Panc1 (cell line): ENCODE measurements around the gene PLCD1. TPM values are rescaled to one million over a fixed set of nuclear protein-coding genes. Genes with fewer than 3 reads are reported as not detected.

ENCODE experiments used
- ATAC-seq: fragments of 200-7000 bp; cut with Tn5 transposase; 2 replicates; pipeline ENCODE4 v1.9.1; 2020; ENCODE audit warnings: mild to moderate bottlenecking, moderate library complexity
- BruUV-seq: library from RNA; stranded (reverse); fragments of 400-500 nt; replicated peaks from 2 replicates; lab custom pipeline; 2021; lab: Mats Ljungman, UMichigan
- CTCF ChIA-PET: fragments of 300-600 bp; sonication (Branson Sonifier 250); formaldehyde crosslinking; loops from one replicate; lab custom pipeline; 2022; ENCODE audit warnings: antibody characterized with exemption; lab: Charles Lee
- POLR2A ChIA-PET: fragments of 300-600 bp; sonication (Branson Sonifier 250); formaldehyde crosslinking; loops from one replicate; lab custom pipeline; 2022; ENCODE audit warnings: antibody characterized with exemption; lab: Charles Lee
- DNase-seq: peaks from one replicate; pipeline ENCODE4 v3.0.0-alpha.2; 2010; ENCODE audit warnings: low read depth, low spot score
- H3K27ac ChIP-seq: 2 replicates; pipeline ENCODE4 v1.5.1; 2011; ENCODE audit warnings: mild to moderate bottlenecking, low read length, inconsistent platforms
- H3K27me3 ChIP-seq: fragments of 200-500 bp; sonication (Bioruptor generic); 2 replicates; pipeline ENCODE4 v1.6.0; 2014; ENCODE audit warnings: low read length, inconsistent platforms; ENCODE audit not compliant: control insufficient read depth, insufficient read depth
- H3K36me3 ChIP-seq: fragments of 200-500 bp; sonication (Bioruptor generic); 2 replicates; pipeline ENCODE4 v1.5.1; 2014; ENCODE audit warnings: inconsistent platforms, mild to moderate bottlenecking, low read length, moderate library complexity; ENCODE audit not compliant: control insufficient read depth, insufficient read depth
- H3K4me1 ChIP-seq: 2 replicates; pipeline ENCODE4 v1.5.1; 2011; ENCODE audit warnings: inconsistent platforms, mild to moderate bottlenecking, low read length, moderate library complexity; ENCODE audit not compliant: control insufficient read depth, insufficient read depth
- H3K4me3 ChIP-seq, 2 experiments: 2 replicates each; pipeline ENCODE4 v1.5.1; 2011 to 2012; ENCODE audit warnings: low read depth in 2 of 2, low read length in 2 of 2, mild to moderate bottlenecking in 2 of 2, inconsistent platforms in 1 of 2, moderate library complexity in 1 of 2
- H3K9me3 ChIP-seq: fragments of 200-500 bp; sonication (Bioruptor generic); 2 replicates; pipeline ENCODE4 v1.5.1; 2014; ENCODE audit warnings: low read depth, mild to moderate bottlenecking, inconsistent platforms, low read length, moderate library complexity; ENCODE audit not compliant: control insufficient read depth, insufficient read depth
- POLR2AphosphoS5 ChIP-seq: IDR thresholded peaks from 2 replicates; pipeline ENCODE4 v1.6.1; 2012; ENCODE audit warnings: mild to moderate bottlenecking, low read depth, low read length, moderate library complexity
- SIN3A ChIP-seq: IDR thresholded peaks from 2 replicates; pipeline ENCODE4 v1.6.1; 2012; ENCODE audit warnings: low read depth, mild to moderate bottlenecking, low read length, moderate library complexity, borderline replicate concordance; ENCODE audit not compliant: insufficient read depth
- TCF7L2 ChIP-seq: IDR thresholded peaks from 2 replicates; pipeline ENCODE4 v1.6.1; 2011; ENCODE audit warnings: mild to moderate bottlenecking, low read depth, low read length, inconsistent platforms
- in situ Hi-C: cut with HindIII; loops from 2 replicates; pipeline ENCODE4 v1.10.0; 2016; ENCODE audit warnings: low sequenced_read_pairs, low pct_unique_long_range_greater_than_20kb
- intact Hi-C: fragments of 100-400 bp; cut with micrococcal nuclease; formaldehyde crosslinking; loops from one replicate; pipeline ENCODE4 v1.10.0; 2022; ENCODE audit not compliant: unreplicated experiment
- total RNA-seq: library from RNA; stranded (reverse); gene quantifications from one replicate; pipeline ENCODE4 v1.2.1, GENCODE V29; 2021; ENCODE audit not compliant: unreplicated experiment
- TF ChIP-seq, protein P1 (sequence below): fragments of 450-650 bp; IDR thresholded peaks from 2 replicates; pipeline ENCODE4 v1.5.1; 2017; ENCODE audit warnings: mild to moderate bottlenecking
- TF ChIP-seq, protein P2 (sequence below), 2 experiments: IDR thresholded peaks; 2 replicates each; pipeline ENCODE4 v1.6.1; 2011 to 2012; ENCODE audit warnings: low read depth in 2 of 2, control low read depth in 1 of 2, low read length in 1 of 2, mild to moderate bottlenecking in 1 of 2, moderate library complexity in 1 of 2; ENCODE audit not compliant: insufficient read depth in 1 of 2

PLCD1 gene
- total RNA-seq, 1 experiment from 2014 or later = 1.8 TPM

DNA sequence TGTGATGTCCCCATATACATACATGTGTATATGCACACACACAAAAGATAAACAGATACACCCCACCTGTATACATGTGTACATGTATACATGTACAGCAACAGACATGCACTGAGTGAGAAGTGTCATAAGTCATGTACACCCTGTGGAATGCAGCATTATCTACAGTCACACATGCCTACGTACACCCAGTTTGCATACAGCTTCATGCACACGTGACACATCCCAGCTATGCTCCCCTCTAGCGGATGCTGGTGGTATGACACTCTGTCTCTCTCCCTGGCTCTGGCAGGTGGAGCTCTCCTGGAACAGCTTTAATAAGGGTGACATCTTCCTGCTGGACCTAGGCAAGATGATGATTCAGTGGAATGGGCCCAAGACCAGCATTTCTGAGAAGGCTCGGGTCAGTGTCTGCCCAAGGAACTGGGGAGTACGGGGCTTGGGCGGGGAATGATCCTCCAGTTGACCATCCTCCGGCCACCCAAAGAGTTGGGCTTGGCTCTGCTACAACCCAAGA is 32.6 kb downstream of the PLCD1 start:
- DNase-seq (peak; percentile 76), ATAC-seq (peak; percentile 60; the same call in 1 of the 2 replicates)
- no peak overlapping the region for H3K4me3 ChIP-seq
- H3K4me1 ChIP-seq = 0 out of 2 replicates have a peak, but pooled peaks cover 7% of the 10 kb centered on the region
- ChIA-PET POLR2A (no interaction called here), CTCF (interaction anchor here (0.5 to 1.1 kb wide), 5 partner anchors 11 to 333 kb away, joined by 3 to 6 read pairs (median 4); no protein-coding TSS in a partner anchor)
- no peaks in the 10 kb centered on the region for H3K9me3 ChIP-seq
- H3K27me3 ChIP-seq = no peaks in the 10 kb centered on the region
- no peak overlapping the region for H3K27ac ChIP-seq
- intact Hi-C loops = no loop called here
- in situ Hi-C loops = no loop called here
- TF ChIP-seq, protein P1, sequence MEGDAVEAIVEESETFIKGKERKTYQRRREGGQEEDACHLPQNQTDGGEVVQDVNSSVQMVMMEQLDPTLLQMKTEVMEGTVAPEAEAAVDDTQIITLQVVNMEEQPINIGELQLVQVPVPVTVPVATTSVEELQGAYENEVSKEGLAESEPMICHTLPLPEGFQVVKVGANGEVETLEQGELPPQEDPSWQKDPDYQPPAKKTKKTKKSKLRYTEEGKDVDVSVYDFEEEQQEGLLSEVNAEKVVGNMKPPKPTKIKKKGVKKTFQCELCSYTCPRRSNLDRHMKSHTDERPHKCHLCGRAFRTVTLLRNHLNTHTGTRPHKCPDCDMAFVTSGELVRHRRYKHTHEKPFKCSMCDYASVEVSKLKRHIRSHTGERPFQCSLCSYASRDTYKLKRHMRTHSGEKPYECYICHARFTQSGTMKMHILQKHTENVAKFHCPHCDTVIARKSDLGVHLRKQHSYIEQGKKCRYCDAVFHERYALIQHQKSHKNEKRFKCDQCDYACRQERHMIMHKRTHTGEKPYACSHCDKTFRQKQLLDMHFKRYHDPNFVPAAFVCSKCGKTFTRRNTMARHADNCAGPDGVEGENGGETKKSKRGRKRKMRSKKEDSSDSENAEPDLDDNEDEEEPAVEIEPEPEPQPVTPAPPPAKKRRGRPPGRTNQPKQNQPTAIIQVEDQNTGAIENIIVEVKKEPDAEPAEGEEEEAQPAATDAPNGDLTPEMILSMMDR = peak; percentile 90
- TF ChIP-seq TCF7L2 = no peak
- H3K36me3 ChIP-seq = no peaks in the 10 kb centered on the region
- BruUV-seq = no TSS peak

DNA sequence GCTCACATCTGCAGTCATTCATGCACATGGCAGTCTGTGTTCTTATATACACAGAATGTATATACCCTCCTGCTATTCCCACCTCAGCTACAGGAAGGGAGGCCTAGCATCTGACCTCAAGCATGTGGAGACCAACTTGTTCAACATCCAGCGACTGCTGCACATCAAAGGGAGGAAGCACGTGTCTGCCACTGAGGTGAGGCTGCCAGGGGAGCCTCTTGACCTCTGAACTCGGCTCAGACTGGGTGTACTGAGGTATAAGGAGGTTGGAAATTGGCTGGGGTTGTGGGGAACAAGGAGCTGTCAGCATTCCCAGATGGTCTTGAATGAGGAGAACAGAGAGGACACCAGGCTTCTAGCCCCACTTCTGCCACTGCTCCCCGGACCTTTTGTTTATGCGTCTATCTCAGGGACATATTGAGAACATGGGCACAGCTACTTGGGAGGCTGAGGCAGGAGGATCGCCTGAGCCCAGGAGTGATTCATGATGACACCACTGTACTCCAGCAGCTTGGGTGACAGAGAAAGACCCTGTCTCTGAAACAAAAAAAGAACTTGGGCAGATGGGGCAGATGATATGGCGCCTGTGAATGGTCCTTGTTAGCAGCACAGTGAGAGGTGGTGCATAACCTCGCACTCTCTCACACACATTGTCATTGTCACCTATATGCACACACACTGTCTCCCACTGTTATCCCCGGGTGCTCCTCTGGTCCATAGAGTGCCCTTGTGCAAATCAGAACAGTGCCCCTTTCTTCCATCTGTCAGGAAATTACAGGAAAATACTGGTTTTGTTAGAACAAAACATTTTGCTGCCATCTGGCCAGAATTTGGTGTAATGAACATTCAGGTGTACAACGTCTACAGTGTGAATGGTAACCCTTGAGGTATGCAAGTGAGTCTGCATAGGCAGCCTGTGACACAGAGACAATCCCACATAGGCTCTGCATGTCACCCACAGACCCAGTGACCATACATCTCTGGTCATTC is 33.5 kb downstream of the PLCD1 start:
- Histone ChIP-seq H3K4me1 (0 out of 2 replicates have a peak, but pooled peaks cover 7% of the 10 kb centered on the region), H3K36me3 (no peaks in the 10 kb centered on the region), H3K27me3 (no peaks in the 10 kb centered on the region), H3K4me3 (no peak overlapping the region), H3K27ac (no peak overlapping the region), H3K9me3 (no peaks in the 10 kb centered on the region)
- BruUV-seq = no TSS peak
- POLR2A ChIA-PET = no interaction called here
- CTCF ChIA-PET = interaction anchor here (0.5 to 1.1 kb wide), 3 partner anchors 22 to 141 kb away, joined by 4 to 6 read pairs (median 6); no protein-coding TSS in a partner anchor
- DNase-seq (no peak), ATAC-seq (no peak)
- intact Hi-C loops (no loop called here), in situ Hi-C loops (no loop called here)
- no peak for TF ChIP-seq POLR2AphosphoS5
- TF ChIP-seq, protein P2, sequence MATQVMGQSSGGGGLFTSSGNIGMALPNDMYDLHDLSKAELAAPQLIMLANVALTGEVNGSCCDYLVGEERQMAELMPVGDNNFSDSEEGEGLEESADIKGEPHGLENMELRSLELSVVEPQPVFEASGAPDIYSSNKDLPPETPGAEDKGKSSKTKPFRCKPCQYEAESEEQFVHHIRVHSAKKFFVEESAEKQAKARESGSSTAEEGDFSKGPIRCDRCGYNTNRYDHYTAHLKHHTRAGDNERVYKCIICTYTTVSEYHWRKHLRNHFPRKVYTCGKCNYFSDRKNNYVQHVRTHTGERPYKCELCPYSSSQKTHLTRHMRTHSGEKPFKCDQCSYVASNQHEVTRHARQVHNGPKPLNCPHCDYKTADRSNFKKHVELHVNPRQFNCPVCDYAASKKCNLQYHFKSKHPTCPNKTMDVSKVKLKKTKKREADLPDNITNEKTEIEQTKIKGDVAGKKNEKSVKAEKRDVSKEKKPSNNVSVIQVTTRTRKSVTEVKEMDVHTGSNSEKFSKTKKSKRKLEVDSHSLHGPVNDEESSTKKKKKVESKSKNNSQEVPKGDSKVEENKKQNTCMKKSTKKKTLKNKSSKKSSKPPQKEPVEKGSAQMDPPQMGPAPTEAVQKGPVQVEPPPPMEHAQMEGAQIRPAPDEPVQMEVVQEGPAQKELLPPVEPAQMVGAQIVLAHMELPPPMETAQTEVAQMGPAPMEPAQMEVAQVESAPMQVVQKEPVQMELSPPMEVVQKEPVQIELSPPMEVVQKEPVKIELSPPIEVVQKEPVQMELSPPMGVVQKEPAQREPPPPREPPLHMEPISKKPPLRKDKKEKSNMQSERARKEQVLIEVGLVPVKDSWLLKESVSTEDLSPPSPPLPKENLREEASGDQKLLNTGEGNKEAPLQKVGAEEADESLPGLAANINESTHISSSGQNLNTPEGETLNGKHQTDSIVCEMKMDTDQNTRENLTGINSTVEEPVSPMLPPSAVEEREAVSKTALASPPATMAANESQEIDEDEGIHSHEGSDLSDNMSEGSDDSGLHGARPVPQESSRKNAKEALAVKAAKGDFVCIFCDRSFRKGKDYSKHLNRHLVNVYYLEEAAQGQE (IDR thresholded peaks at IDR 0.05; ENCODE audit: insufficient read depth in 1 of 2, low read depth in 2 of 2, low read length in 1 of 2) = no peak
- TF ChIP-seq, protein P1 = no peak
- TF ChIP-seq TCF7L2 = no peak
- no peak for TF ChIP-seq SIN3A
